IMR-90 (cell line): ENCODE data around the gene OSM. TPM values are rescaled to one million over a fixed set of nuclear protein-coding genes. Genes with fewer than 3 reads are reported as not detected.

Experiments used
- ATAC-seq: fragments of 200-7000 bp; cut with Tn5 transposase; 2 replicates; pipeline ENCODE4 v1.9.1; 2020; ENCODE audit warnings: low read depth, mild to moderate bottlenecking, moderate library complexity
- BruUV-seq: library from RNA; stranded (reverse); fragments of 400-500 nt; replicated peaks from 2 replicates; lab custom pipeline; 2021; lab: Mats Ljungman, UMichigan
- CTCF ChIA-PET: fragments of 300-600 bp; formaldehyde crosslinking; extraction: SDS; loops from one replicate; lab custom pipeline; 2021; ENCODE audit warnings: antibody characterized with exemption; lab: Yijun Ruan, JAX
- POLR2A ChIA-PET: fragments of 300-600 bp; sonication (Branson Sonifier 250); formaldehyde crosslinking; loops from one replicate; lab custom pipeline; 2022; ENCODE audit warnings: antibody characterized with exemption; ENCODE audit not compliant: unreplicated experiment; lab: Charles Lee
- DNase-seq: peaks from one replicate; pipeline ENCODE4 v3.0.0; 2013
- H2AFZ ChIP-seq: replicated peaks from 2 replicates; pipeline ENCODE3; 2013; ENCODE audit warnings: low read length, mild to moderate bottlenecking; ENCODE audit not compliant: poor library complexity
- H2AK5ac ChIP-seq: 2 replicates; pipeline ENCODE4 v1.6.1; 2013; ENCODE audit warnings: low read depth, low read length, inconsistent platforms
- H2AK9ac ChIP-seq: replicated peaks from 2 replicates; pipeline ENCODE3; 2013; ENCODE audit warnings: mild to moderate bottlenecking, low read depth, low read length, moderate library complexity; ENCODE audit not compliant: poor library complexity
- H2BK120ac ChIP-seq: 2 replicates; pipeline ENCODE4 v1.6.1; 2013; ENCODE audit warnings: low read depth, low read length, inconsistent platforms
- H2BK15ac ChIP-seq: 3 replicates; pipeline ENCODE4 v1.6.1; 2013; ENCODE audit warnings: low read depth, low read length, inconsistent platforms
- H2BK20ac ChIP-seq: 2 replicates; pipeline ENCODE4 v1.6.1; 2013; ENCODE audit warnings: low read depth, mild to moderate bottlenecking, inconsistent platforms, low read length, moderate library complexity
- H2BK5ac ChIP-seq: 2 replicates; pipeline ENCODE4 v1.6.1; 2013; ENCODE audit warnings: mild to moderate bottlenecking, low read depth, low read length, inconsistent platforms; ENCODE audit not compliant: poor library complexity, severe bottlenecking
- H3K14ac ChIP-seq: replicated peaks from 2 replicates; pipeline ENCODE4 v1.6.1; 2013; ENCODE audit warnings: low read depth, low read length, inconsistent platforms
- H3K18ac ChIP-seq: 2 replicates; pipeline ENCODE4 v1.6.1; 2013; ENCODE audit warnings: low read depth, low read length, control low read depth
- H3K23ac ChIP-seq: 2 replicates; pipeline ENCODE4 v1.6.1; 2013; ENCODE audit warnings: low read depth, low read length, inconsistent platforms
- H3K27ac ChIP-seq: 2 replicates; pipeline ENCODE4 v1.5.1; 2013; ENCODE audit warnings: mild to moderate bottlenecking, control low read depth, low read length; ENCODE audit not compliant: insufficient read depth
- H3K27me3 ChIP-seq: 2 replicates; pipeline ENCODE4 v1.6.1; 2013; ENCODE audit warnings: low read length; ENCODE audit not compliant: control insufficient read depth, insufficient read depth
- H3K36me3 ChIP-seq: 2 replicates; pipeline ENCODE4 v1.6.1; 2013; ENCODE audit warnings: low read length, mixed read lengths; ENCODE audit not compliant: control insufficient read depth, insufficient read depth
- H3K4ac ChIP-seq: 2 replicates; pipeline ENCODE4 v1.6.1; 2013; ENCODE audit warnings: low read depth, low read length, inconsistent platforms
- H3K4me1 ChIP-seq: 2 replicates; pipeline ENCODE4 v1.6.1; 2013; ENCODE audit warnings: low read length, mixed read lengths; ENCODE audit not compliant: control insufficient read depth, insufficient read depth
- H3K4me2 ChIP-seq: 2 replicates; pipeline ENCODE4 v1.6.1; 2013; ENCODE audit warnings: low read depth, mild to moderate bottlenecking, control low read depth, low read length, moderate library complexity
- H3K4me3 ChIP-seq: 2 replicates; pipeline ENCODE4 v1.5.1; 2013; ENCODE audit warnings: low read depth, mild to moderate bottlenecking, control low read depth, low read length, moderate library complexity; ENCODE audit not compliant: insufficient read depth
- H3K56ac ChIP-seq: 2 replicates; pipeline ENCODE4 v1.6.1; 2013; ENCODE audit warnings: low read length, inconsistent platforms; ENCODE audit not compliant: insufficient read depth; ENCODE audit errors: extremely low read depth
- H3K79me1 ChIP-seq, 2 experiments: 2 replicates each; pipeline ENCODE4 v1.6.1; 2013; ENCODE audit warnings: low read length in 2 of 2, inconsistent platforms in 1 of 2, low read depth in 1 of 2
- H3K9ac ChIP-seq: 2 replicates; pipeline ENCODE4 v1.6.1; 2013; ENCODE audit warnings: low read depth, low read length, control low read depth
- H3K9me1 ChIP-seq: 2 replicates; pipeline ENCODE4 v1.6.1; 2013; ENCODE audit warnings: low read length, inconsistent platforms; ENCODE audit not compliant: insufficient read depth
- H3K9me3 ChIP-seq: 2 replicates; pipeline ENCODE4 v1.6.1; 2013; ENCODE audit warnings: low read length; ENCODE audit not compliant: control insufficient read depth, insufficient read depth
- H4K20me1 ChIP-seq: 2 replicates; pipeline ENCODE4 v1.6.1; 2013; ENCODE audit warnings: low read length, inconsistent platforms; ENCODE audit not compliant: insufficient read depth
- H4K5ac ChIP-seq: 2 replicates; pipeline ENCODE4 v1.6.1; 2013; ENCODE audit warnings: mild to moderate bottlenecking, low read depth, low read length, control low read depth
- H4K8ac ChIP-seq, 2 experiments: 2 replicates each; pipeline ENCODE4 v1.6.1; 2013; ENCODE audit warnings: low read depth in 2 of 2, low read length in 2 of 2, control low read depth in 1 of 2, inconsistent platforms in 1 of 2
- H4K91ac ChIP-seq: 2 replicates; pipeline ENCODE4 v1.6.1; 2013; ENCODE audit warnings: low read depth, low read length, inconsistent platforms; ENCODE audit not compliant: insufficient read depth
- CEBPB ChIP-seq: IDR thresholded peaks from 2 replicates; pipeline ENCODE4 v1.6.1; 2012; ENCODE audit warnings: low read depth, low read length, improper control_type of control experiment
- CHD1 ChIP-seq: IDR thresholded peaks from 2 replicates; pipeline ENCODE4 v1.6.1; 2012; ENCODE audit warnings: low read depth, low read length, improper control_type of control experiment
- FOS ChIP-seq: fragments of 150-350 bp; IDR thresholded peaks from 2 replicates; pipeline ENCODE4 v1.6.1; 2016; ENCODE audit warnings: low read depth, low read length
- MAFK ChIP-seq: IDR thresholded peaks from 2 replicates; pipeline ENCODE4 v1.6.1; 2012; ENCODE audit warnings: low read depth, low read length, improper control_type of control experiment
- NFE2L2 ChIP-seq: fragments of 150-350 bp; IDR thresholded peaks from 2 replicates; pipeline ENCODE4 v1.6.1; 2016; ENCODE audit warnings: low read depth, mild to moderate bottlenecking, low read length
- WGBS, 2 experiments: methylation state at CpG; one replicate each; pipeline versions ENCODE4 v1.1.5 to v1.1.7; 2013; ENCODE audit warnings: missing lambda C conversion rate in 2 of 2; ENCODE audit not compliant: insufficient read length in 1 of 2; ENCODE audit errors: extremely low coverage in 2 of 2; 5-methylcytosine and 5-hydroxymethylcytosine counted together
- dilution Hi-C: fragments of 300-500 bp; cut with HindIII; formaldehyde crosslinking; loops from one replicate; pipeline ENCODE4 v1.14.3; 2018; ENCODE audit warnings: low sequenced_read_pairs; ENCODE audit not compliant: unreplicated experiment
- in situ Hi-C: fragments of 300-500 bp; cut with MboI; formaldehyde crosslinking; loops from 3 replicates; pipeline ENCODE4 v1.14.3; 2019; ENCODE audit warnings: low sequenced_read_pairs, inconsistent platforms, mixed read lengths
- intact Hi-C: fragments of 100-400 bp; cut with micrococcal nuclease; formaldehyde crosslinking; loops from 2 replicates; pipeline ENCODE4 v1.10.0; 2022
- polyA plus RNA-seq, 3 experiments: library from polyadenylated mRNA; depleted of rRNA; stranded (reverse); fragments of >200 nt; gene quantifications; 2 replicates each; pipeline ENCODE4 v1.2.3, GENCODE V29; 2012; ENCODE audit warnings: low replicate concordance in 1 of 3
- total RNA-seq: library from RNA; depleted of rRNA; stranded (reverse); fragments of >200 nt; gene quantifications from 2 replicates; pipeline ENCODE4 v1.2.3, GENCODE V29; 2012
- TF ChIP-seq, protein P1 (sequence below): fragments of 150-350 bp; IDR thresholded peaks from 2 replicates; pipeline ENCODE4 v1.6.1; 2016; ENCODE audit warnings: low read depth, mild to moderate bottlenecking, low read length, moderate library complexity, borderline replicate concordance
- TF ChIP-seq, protein P2 (sequence below): conservative IDR thresholded peaks from 2 replicates; pipeline ENCODE4 v1.5.1; 2012; ENCODE audit warnings: mild to moderate bottlenecking, low read depth, low read length, improper control_type of control experiment

The OSM gene
- total and polyA plus RNA-seq, 2 of the 4 experiments (the other 2 are of a cell fraction) = not detected

DNA sequence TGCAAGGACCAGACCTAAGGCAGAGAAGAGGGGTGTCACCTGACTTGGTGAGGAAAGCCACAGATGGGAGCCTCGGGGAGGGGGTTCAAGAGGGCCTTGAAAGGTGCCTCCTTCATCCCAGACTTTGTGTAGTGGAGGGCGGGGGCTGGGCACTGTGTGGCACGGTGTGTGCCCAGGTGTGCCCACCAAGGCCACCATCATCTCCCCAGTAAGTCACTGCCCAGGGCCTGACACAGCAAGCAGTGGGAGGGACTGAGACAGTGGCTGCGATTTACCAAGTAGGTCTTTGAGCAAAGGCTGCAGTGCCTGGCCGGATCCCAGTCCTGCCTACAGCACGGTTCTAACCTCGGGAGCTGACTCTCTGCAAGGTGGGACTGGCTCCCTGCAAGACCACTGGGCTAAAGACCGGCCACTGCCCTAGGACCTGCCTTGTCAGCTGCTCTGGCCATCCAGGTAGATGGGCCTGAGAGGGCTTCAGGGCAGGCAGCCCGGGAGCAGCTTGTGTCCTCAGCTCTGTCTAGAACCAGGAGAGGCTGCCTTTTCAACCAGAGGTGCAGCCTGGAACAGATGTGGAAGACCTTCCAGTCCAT, 1.4 kb downstream of the OSM start:
- POLR2A ChIA-PET = no interaction called here
- H2AFZ ChIP-seq = peak overlapping the region; percentile 67
- WGBS, 2 experiments = 86% methylated on average over 5 of the region's 9 CpGs; no CpG with 5 or more reads in 1 of the 2 experiments
- no peak overlapping the region for H2AK9ac ChIP-seq
- H4K20me1 ChIP-seq = no peaks in the 10 kb centered on the region
- no peaks in the 10 kb centered on the region; the same call in 1 of the 2 replicates for H3K9me1 ChIP-seq
- no peaks in the 10 kb centered on the region; the same call in 1 of the 2 replicates for H3K27me3 ChIP-seq
- peaks cover 6% of the 10 kb centered on the region; the same call in 1 of the 2 replicates for H3K4me1 ChIP-seq
- no peak overlapping the region for H3K14ac ChIP-seq
- H2BK20ac ChIP-seq = no peak overlapping the region
- intact Hi-C loops = no loop called here
- no peak overlapping the region for H3K23ac ChIP-seq
- H3K56ac ChIP-seq = no peak overlapping the region
- H3K79me1 ChIP-seq = no peaks in the 10 kb centered on the region
- CTCF ChIA-PET = interaction anchor here (0.6 kb wide), 1 partner anchor 154 kb away, joined by 4 read pairs; no protein-coding TSS in a partner anchor
- TF ChIP-seq CHD1 (no peak), CEBPB (no peak), NFE2L2 (no peak), MAFK (no peak), FOS (no peak)
- TF ChIP-seq, protein P1, sequence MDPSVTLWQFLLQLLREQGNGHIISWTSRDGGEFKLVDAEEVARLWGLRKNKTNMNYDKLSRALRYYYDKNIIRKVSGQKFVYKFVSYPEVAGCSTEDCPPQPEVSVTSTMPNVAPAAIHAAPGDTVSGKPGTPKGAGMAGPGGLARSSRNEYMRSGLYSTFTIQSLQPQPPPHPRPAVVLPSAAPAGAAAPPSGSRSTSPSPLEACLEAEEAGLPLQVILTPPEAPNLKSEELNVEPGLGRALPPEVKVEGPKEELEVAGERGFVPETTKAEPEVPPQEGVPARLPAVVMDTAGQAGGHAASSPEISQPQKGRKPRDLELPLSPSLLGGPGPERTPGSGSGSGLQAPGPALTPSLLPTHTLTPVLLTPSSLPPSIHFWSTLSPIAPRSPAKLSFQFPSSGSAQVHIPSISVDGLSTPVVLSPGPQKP = no peak
- TF ChIP-seq, protein P2, sequence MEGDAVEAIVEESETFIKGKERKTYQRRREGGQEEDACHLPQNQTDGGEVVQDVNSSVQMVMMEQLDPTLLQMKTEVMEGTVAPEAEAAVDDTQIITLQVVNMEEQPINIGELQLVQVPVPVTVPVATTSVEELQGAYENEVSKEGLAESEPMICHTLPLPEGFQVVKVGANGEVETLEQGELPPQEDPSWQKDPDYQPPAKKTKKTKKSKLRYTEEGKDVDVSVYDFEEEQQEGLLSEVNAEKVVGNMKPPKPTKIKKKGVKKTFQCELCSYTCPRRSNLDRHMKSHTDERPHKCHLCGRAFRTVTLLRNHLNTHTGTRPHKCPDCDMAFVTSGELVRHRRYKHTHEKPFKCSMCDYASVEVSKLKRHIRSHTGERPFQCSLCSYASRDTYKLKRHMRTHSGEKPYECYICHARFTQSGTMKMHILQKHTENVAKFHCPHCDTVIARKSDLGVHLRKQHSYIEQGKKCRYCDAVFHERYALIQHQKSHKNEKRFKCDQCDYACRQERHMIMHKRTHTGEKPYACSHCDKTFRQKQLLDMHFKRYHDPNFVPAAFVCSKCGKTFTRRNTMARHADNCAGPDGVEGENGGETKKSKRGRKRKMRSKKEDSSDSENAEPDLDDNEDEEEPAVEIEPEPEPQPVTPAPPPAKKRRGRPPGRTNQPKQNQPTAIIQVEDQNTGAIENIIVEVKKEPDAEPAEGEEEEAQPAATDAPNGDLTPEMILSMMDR = no peak
- no peak overlapping the region for H4K5ac ChIP-seq
- ATAC-seq (no peak), DNase-seq (no peak)
- no peak overlapping the region for H3K4ac ChIP-seq
- H2AK5ac ChIP-seq = peak overlapping the region; percentile 34
- in situ Hi-C loops = no loop called here
- H3K27ac ChIP-seq = no peak overlapping the region
- no peak overlapping the region; the same call in 1 of the 2 replicates for H4K91ac ChIP-seq
- no peak overlapping the region for H2BK15ac ChIP-seq
- H2BK120ac ChIP-seq = no peak overlapping the region
- no peak overlapping the region for H3K4me3 ChIP-seq
- BruUV-seq = no TSS peak
- no peaks in the 10 kb centered on the region for H3K36me3 ChIP-seq
- no peak overlapping the region for H2BK5ac ChIP-seq
- H3K4me2 ChIP-seq = no peak overlapping the region
- no peak overlapping the region for H3K9ac ChIP-seq
- dilution Hi-C loops = no loop called here
- H4K8ac ChIP-seq = no peak overlapping the region
- no peaks in the 10 kb centered on the region for H3K9me3 ChIP-seq
- H3K18ac ChIP-seq = no peak overlapping the region
